GM23338 (cell line): ENCODE data around the gene AR. TPM values are rescaled to one million over a fixed set of nuclear protein-coding genes. Genes with fewer than 3 reads are reported as not detected.

Experiments used
- ATAC-seq: fragments of 200-7000 bp; cut with Tn5 transposase; 3 replicates; pipeline ENCODE4 v1.9.1; 2020
- DNase-seq: peaks from one replicate; pipeline ENCODE4 v3.0.0-alpha.2; 2015; ENCODE audit warnings: low spot score
- H2AFZ ChIP-seq: fragments of 200-600 bp; sonication (generic); 2 replicates; pipeline ENCODE4 v1.8.0; 2016; ENCODE audit warnings: antibody characterized with exemption, mild to moderate bottlenecking, moderate library complexity
- H3F3A ChIP-seq: fragments of 200-600 bp; sonication (generic); replicated peaks from 2 replicates; pipeline ENCODE4 v1.8.0; 2017; ENCODE audit warnings: antibody characterized with exemption, mixed run types, low read depth
- H3K27ac ChIP-seq: fragments of 200-600 bp; sonication (generic); 2 replicates; pipeline ENCODE4 v1.6.1; 2016; ENCODE audit warnings: low read depth
- H3K27me3 ChIP-seq: fragments of 200-600 bp; sonication (generic); 2 replicates; pipeline ENCODE4 v1.8.0; 2016; ENCODE audit warnings: mild to moderate bottlenecking, mixed run types, moderate library complexity; ENCODE audit not compliant: insufficient read depth
- H3K36me3 ChIP-seq: fragments of 200-600 bp; sonication (generic); 2 replicates; pipeline ENCODE4 v1.8.0; 2016; ENCODE audit warnings: mild to moderate bottlenecking; ENCODE audit not compliant: insufficient read depth
- H3K4me1 ChIP-seq: fragments of 200-600 bp; sonication (generic); 2 replicates; pipeline ENCODE4 v1.8.0; 2016; ENCODE audit warnings: mild to moderate bottlenecking, moderate library complexity; ENCODE audit not compliant: insufficient read depth
- H3K4me2 ChIP-seq: fragments of 200-600 bp; sonication (generic); 2 replicates; pipeline ENCODE4 v1.7.1; 2017; ENCODE audit warnings: mixed run types
- H3K4me3 ChIP-seq: fragments of 200-600 bp; sonication (generic); 2 replicates; pipeline ENCODE4 v1.6.1; 2016; ENCODE audit warnings: mixed run types
- H3K79me2 ChIP-seq: fragments of 200-600 bp; sonication (generic); replicated peaks from 2 replicates; pipeline ENCODE4 v1.8.0; 2017; ENCODE audit warnings: mild to moderate bottlenecking; ENCODE audit not compliant: insufficient read depth
- H3K9me2 ChIP-seq: fragments of 200-600 bp; sonication (generic); 2 replicates; pipeline ENCODE4 v1.8.0; 2017; ENCODE audit not compliant: insufficient read depth
- H4K20me1 ChIP-seq: fragments of 200-600 bp; sonication (generic); replicated peaks from 2 replicates; pipeline ENCODE4 v1.8.0; 2017; ENCODE audit warnings: mild to moderate bottlenecking; ENCODE audit not compliant: insufficient read depth
- H3K27ac Mint-ChIP-seq: 2 replicates; pipeline ENCODE4 v1.8.0; 2020; ENCODE audit warnings: inconsistent platforms, mild to moderate bottlenecking, moderate library complexity, mixed read lengths
- H3K27me3 Mint-ChIP-seq: 3 replicates; pipeline ENCODE4 v1.8.0; 2022; ENCODE audit warnings: low read depth, mild to moderate bottlenecking, moderate library complexity, mixed read lengths, inconsistent platforms; ENCODE audit not compliant: insufficient read depth, poor library complexity
- H3K36me3 Mint-ChIP-seq: 3 replicates; pipeline ENCODE4 v1.8.0; 2021; ENCODE audit warnings: low read depth, mild to moderate bottlenecking, inconsistent platforms, moderate library complexity, mixed read lengths
- H3K4me1 Mint-ChIP-seq: 3 replicates; pipeline ENCODE4 v1.8.0; 2020; ENCODE audit warnings: mild to moderate bottlenecking, inconsistent platforms, mixed read lengths
- H3K4me3 Mint-ChIP-seq: 3 replicates; pipeline ENCODE4 v1.8.0; 2021; ENCODE audit warnings: moderate library complexity, mild to moderate bottlenecking, inconsistent platforms, mixed read lengths
- H3K9me3 Mint-ChIP-seq: 3 replicates; pipeline ENCODE4 v1.8.0; 2020; ENCODE audit warnings: moderate library complexity, mild to moderate bottlenecking, inconsistent platforms, mixed read lengths
- CREB1 ChIP-seq: fragments of 250-450 bp; sonication (Bioruptor Pico); IDR thresholded peaks from 2 replicates; pipeline ENCODE4 v1.5.0; 2020; ENCODE audit warnings: low read depth, mild to moderate bottlenecking, moderate library complexity
- ETS1 ChIP-seq: IDR thresholded peaks from 2 replicates; pipeline ENCODE4 v1.6.1; 2016; ENCODE audit warnings: antibody characterized with exemption
- EZH2 ChIP-seq: fragments of 200-600 bp; sonication (generic); IDR thresholded peaks from one replicate; pipeline ENCODE4 v1.8.0; 2017; ENCODE audit warnings: antibody characterized with exemption, mild to moderate bottlenecking, low read depth; ENCODE audit not compliant: unreplicated experiment
- EZH2phosphoT487 ChIP-seq: fragments of 200-600 bp; sonication (generic); IDR thresholded peaks from one replicate; pipeline ENCODE4 v1.8.1; 2018; ENCODE audit warnings: antibody characterized with exemption; ENCODE audit not compliant: unreplicated experiment
- JUNB ChIP-seq: IDR thresholded peaks from one replicate; pipeline ENCODE4 v1.6.1; 2016; ENCODE audit warnings: antibody characterized with exemption; ENCODE audit not compliant: unreplicated experiment
- NANOG ChIP-seq: IDR thresholded peaks from 2 replicates; pipeline ENCODE4 v1.6.1; 2016; ENCODE audit warnings: antibody characterized with exemption, borderline replicate concordance
- POLR2AphosphoS5 ChIP-seq: IDR thresholded peaks from 2 replicates; pipeline ENCODE4 v1.6.1; 2016; ENCODE audit warnings: antibody characterized with exemption, low read depth
- REST ChIP-seq: IDR thresholded peaks from one replicate; pipeline ENCODE4 v1.6.1; 2018; ENCODE audit warnings: antibody characterized with exemption; ENCODE audit not compliant: unreplicated experiment
- STAT1 ChIP-seq: IDR thresholded peaks from one replicate; pipeline ENCODE4 v1.6.1; 2016; ENCODE audit warnings: antibody characterized with exemption; ENCODE audit not compliant: unreplicated experiment
- ZNF114 ChIP-seq: fragments of 250-450 bp; sonication (Bioruptor Pico); IDR thresholded peaks from 2 replicates; pipeline ENCODE4 v1.5.0; 2020; ENCODE audit warnings: mild to moderate bottlenecking, moderate library complexity
- ZNF331 ChIP-seq: fragments of 250-450 bp; sonication (Bioruptor Pico); IDR thresholded peaks from 2 replicates; pipeline ENCODE4 v1.5.0; 2020; ENCODE audit warnings: low read depth, mild to moderate bottlenecking, moderate library complexity
- polyA plus RNA-seq: library from polyadenylated mRNA; unstranded; fragments of >200 nt; fragmentation: Nextera tagmentation; extraction: Ambion mirVana; gene quantifications from 2 replicates; pipeline ENCODE4 v1.2.1, GENCODE V29; 2016
- total RNA-seq: library from RNA; depleted of rRNA; stranded (reverse); fragments of >200 nt; shearing (Covaris generic); gene quantifications from 2 replicates; pipeline ENCODE4 v1.2.3, GENCODE V29; 2014
- TF ChIP-seq, protein P1 (sequence below): fragments of 250-450 bp; sonication (Bioruptor Pico); IDR thresholded peaks from 2 replicates; pipeline ENCODE4 v1.5.0; 2020; ENCODE audit warnings: mild to moderate bottlenecking, moderate library complexity
- TF ChIP-seq, protein P2 (sequence below), 2 experiments: fragments of 200-600 bp in 1 of 2; sonication (generic) in 1 of 2; conservative IDR thresholded peaks; 2 replicates each; pipeline versions ENCODE4 v1.5.1 to v1.6.1; 2016 to 2017; ENCODE audit warnings: antibody characterized with exemption in 2 of 2, low read depth in 2 of 2, mild to moderate bottlenecking in 2 of 2, moderate library complexity in 1 of 2

Gene AR
- total and polyA plus RNA-seq, 2 experiments from 2014 or later = 11.2 to 13.3 TPM

- Mint-ChIP-seq H3K27me3 (no peaks in the 10 kb centered on the region), H3K36me3 (peaks cover 5% of the 10 kb centered on the region; the same call in 2 of the 3 replicates), H3K27ac (no peak overlapping the region), H3K4me1 (peaks cover 9% of the 10 kb centered on the region), H3K9me3 (peaks cover 2% of the 10 kb centered on the region; the same call in 1 of the 3 replicates), H3K4me3 (no peak overlapping the region)
- DNase-seq (no peak), ATAC-seq (no peak)
- TF ChIP-seq STAT1 = no peak
- no peak for TF ChIP-seq ETS1
- TF ChIP-seq ZNF331 (CRISPR knock-in tag) = no peak
- no peak for TF ChIP-seq NANOG
- TF ChIP-seq EZH2 = no peak
- no peak for TF ChIP-seq POLR2AphosphoS5
- TF ChIP-seq EZH2phosphoT487 = no peak
- no peak for TF ChIP-seq JUNB
- TF ChIP-seq CREB1 = no peak
- no peak for TF ChIP-seq REST
- TF ChIP-seq, protein P1, sequence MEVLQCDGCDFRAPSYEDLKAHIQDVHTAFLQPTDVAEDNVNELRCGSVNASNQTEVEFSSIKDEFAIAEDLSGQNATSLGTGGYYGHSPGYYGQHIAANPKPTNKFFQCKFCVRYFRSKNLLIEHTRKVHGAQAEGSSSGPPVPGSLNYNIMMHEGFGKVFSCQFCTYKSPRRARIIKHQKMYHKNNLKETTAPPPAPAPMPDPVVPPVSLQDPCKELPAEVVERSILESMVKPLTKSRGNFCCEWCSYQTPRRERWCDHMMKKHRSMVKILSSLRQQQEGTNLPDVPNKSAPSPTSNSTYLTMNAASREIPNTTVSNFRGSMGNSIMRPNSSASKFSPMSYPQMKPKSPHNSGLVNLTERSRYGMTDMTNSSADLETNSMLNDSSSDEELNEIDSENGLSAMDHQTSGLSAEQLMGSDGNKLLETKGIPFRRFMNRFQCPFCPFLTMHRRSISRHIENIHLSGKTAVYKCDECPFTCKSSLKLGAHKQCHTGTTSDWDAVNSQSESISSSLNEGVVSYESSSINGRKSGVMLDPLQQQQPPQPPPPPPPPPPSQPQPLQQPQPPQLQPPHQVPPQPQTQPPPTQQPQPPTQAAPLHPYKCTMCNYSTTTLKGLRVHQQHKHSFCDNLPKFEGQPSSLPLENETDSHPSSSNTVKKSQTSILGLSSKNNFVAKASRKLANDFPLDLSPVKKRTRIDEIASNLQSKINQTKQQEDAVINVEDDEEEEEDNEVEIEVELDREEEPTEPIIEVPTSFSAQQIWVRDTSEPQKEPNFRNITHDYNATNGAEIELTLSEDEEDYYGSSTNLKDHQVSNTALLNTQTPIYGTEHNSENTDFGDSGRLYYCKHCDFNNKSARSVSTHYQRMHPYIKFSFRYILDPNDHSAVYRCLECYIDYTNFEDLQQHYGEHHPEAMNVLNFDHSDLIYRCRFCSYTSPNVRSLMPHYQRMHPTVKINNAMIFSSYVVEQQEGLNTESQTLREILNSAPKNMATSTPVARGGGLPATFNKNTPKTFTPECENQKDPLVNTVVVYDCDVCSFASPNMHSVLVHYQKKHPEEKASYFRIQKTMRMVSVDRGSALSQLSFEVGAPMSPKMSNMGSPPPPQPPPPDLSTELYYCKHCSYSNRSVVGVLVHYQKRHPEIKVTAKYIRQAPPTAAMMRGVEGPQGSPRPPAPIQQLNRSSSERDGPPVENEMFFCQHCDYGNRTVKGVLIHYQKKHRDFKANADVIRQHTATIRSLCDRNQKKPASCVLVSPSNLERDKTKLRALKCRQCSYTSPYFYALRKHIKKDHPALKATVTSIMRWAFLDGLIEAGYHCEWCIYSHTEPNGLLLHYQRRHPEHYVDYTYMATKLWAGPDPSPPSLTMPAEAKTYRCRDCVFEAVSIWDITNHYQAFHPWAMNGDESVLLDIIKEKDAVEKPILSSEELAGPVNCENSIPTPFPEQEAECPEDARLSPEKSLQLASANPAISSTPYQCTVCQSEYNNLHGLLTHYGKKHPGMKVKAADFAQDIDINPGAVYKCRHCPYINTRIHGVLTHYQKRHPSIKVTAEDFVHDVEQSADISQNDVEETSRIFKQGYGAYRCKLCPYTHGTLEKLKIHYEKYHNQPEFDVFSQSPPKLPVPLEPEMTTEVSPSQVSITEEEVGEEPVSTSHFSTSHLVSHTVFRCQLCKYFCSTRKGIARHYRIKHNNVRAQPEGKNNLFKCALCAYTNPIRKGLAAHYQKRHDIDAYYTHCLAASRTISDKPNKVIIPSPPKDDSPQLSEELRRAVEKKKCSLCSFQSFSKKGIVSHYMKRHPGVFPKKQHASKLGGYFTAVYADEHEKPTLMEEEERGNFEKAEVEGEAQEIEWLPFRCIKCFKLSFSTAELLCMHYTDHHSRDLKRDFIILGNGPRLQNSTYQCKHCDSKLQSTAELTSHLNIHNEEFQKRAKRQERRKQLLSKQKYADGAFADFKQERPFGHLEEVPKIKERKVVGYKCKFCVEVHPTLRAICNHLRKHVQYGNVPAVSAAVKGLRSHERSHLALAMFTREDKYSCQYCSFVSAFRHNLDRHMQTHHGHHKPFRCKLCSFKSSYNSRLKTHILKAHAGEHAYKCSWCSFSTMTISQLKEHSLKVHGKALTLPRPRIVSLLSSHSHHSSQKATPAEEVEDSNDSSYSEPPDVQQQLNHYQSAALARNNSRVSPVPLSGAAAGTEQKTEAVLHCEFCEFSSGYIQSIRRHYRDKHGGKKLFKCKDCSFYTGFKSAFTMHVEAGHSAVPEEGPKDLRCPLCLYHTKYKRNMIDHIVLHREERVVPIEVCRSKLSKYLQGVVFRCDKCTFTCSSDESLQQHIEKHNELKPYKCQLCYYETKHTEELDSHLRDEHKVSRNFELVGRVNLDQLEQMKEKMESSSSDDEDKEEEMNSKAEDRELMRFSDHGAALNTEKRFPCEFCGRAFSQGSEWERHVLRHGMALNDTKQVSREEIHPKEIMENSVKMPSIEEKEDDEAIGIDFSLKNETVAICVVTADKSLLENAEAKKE (CRISPR knock-in tag) = no peak
- TF ChIP-seq ZNF114 (CRISPR knock-in tag) = no peak
- TF ChIP-seq, protein P2, sequence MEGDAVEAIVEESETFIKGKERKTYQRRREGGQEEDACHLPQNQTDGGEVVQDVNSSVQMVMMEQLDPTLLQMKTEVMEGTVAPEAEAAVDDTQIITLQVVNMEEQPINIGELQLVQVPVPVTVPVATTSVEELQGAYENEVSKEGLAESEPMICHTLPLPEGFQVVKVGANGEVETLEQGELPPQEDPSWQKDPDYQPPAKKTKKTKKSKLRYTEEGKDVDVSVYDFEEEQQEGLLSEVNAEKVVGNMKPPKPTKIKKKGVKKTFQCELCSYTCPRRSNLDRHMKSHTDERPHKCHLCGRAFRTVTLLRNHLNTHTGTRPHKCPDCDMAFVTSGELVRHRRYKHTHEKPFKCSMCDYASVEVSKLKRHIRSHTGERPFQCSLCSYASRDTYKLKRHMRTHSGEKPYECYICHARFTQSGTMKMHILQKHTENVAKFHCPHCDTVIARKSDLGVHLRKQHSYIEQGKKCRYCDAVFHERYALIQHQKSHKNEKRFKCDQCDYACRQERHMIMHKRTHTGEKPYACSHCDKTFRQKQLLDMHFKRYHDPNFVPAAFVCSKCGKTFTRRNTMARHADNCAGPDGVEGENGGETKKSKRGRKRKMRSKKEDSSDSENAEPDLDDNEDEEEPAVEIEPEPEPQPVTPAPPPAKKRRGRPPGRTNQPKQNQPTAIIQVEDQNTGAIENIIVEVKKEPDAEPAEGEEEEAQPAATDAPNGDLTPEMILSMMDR (conservative IDR thresholded peaks at IDR 0.05; ENCODE audit: low read depth in 2 of 2) = no peak
- Histone ChIP-seq H3K27ac (no peak overlapping the region), H3K27me3 (no peaks in the 10 kb centered on the region), H3K4me2 (no peak overlapping the region), H4K20me1 (no peaks in the 10 kb centered on the region), H3K79me2 (peaks cover 8% of the 10 kb centered on the region), H3K36me3 (no peaks in the 10 kb centered on the region), H3K4me3 (no peak overlapping the region), H3K9me2 (no peaks in the 10 kb centered on the region), H2AFZ (no peak overlapping the region), H3K4me1 (peaks cover 8% of the 10 kb centered on the region; the same call in 1 of the 2 replicates), H3F3A (no peaks in the 10 kb centered on the region)
Observed at GRCh38 chrX:67614423-67614822, 70.6 kb downstream of the AR start.
